Measurements from ENCODE around the gene ARL3.
"Not testable (repeated sequence)": the region's sequence is repeated elsewhere in the genome, so short reads cannot be mapped to it uniquely, and the experiment has no call there.

The ARL3 gene, protein sequence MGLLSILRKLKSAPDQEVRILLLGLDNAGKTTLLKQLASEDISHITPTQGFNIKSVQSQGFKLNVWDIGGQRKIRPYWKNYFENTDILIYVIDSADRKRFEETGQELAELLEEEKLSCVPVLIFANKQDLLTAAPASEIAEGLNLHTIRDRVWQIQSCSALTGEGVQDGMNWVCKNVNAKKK

DNA sequence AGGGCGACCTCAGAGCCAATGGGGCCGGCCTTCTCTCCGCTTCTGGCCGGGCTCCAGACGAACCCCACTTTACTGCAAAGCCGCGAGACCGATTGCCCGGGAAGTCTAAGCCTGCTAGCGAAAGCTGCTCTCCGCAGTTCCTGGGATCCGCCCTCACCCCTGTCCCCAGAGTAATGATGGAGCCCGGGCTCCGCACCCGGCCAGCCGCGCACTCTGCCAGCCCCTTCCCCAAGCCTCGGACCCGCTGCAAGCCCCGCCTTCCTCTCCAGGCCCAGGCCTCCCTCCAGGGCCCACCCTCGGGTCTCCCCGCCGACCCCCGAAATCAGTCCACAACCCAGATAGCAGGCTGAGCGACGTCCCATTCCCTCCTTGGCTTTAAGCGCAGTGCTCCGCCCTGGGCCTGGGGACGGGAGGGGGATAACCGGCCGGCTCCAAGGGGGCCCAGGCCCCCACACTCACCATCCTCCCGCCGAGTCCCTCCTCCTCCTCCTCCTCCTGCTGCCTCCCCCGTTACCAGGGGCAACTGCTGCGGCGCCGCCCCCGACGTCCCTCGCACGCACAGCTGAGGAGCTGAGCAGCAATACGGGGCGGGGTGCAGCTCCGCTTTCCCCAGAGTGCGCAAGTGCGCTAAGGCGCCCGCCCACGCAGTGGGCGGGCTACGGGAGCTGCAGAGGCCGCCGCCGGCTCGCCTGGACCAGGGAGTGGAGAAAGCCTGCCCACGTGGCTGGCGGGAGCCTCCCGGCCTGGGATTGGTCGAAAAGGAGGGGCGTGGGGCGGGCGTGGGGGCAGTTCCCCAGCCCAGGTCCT is at the start of gene ARL3:
Gene ARL3 (minus strand): TSS at position 584 of the 807 bp plus-strand sequence. CDS start 122 bp downstream, at position 462.
- peak; percentile 88 to 91 for DNase-seq

DNA sequence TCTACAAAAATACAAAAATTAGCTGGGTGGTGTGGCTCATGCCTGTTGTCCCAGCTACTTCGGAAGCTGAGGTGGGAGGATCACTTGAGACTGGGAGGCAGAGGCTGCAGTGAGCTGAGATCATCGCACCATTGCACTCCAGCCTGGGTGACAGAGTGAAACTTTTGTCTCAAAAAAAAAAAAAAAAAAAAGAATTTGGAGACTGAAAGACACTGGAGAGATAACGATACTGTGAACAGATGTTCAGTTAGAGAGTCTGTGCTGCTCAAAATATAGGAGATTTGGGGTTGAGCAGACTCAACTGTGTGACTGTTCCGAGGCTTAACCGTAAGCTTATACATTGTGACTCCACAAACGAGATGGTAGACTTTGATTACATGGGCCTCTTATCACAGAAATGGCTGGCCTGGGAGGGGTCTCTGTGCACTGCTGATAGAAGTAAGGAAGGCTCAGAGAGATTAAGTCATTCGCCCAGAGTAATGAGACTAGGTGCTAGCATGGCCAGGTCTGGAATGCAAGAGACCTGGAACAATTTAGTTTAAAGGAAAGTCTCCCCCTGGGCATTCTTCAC is 48.9 kb upstream of the ARL3 start:
- DNase-seq, result no peak

DNA sequence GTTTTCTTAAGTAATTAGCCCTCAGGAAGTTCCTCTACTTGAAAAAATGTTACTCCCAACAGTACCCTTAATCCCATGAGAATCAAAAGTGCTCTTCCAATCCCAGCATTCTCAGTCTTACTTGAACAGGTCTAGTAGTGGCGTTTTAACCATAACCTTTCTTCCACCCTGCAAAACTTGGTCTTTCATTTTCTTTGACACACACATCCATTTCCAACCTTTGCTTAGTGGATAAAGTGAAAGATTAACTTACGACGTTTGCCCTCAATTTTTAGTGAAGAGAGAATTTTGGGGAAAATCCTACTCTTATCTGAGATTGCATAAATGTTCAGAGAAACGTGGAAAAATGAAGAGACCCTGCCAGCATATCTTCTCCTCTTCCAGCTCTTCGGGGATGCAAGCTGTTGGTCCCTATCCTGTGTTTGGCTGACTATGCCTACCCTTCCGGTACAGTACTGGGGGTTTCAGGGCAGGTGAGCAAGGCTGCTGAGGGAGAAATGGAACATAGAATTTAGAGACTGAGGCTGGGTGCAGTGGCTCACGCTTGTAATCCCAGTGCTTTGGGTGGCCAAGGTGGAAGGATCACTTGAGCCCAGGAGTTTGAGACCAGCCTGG is 48.3 kb upstream of the ARL3 start:
- DNase-seq, result no peak

DNA sequence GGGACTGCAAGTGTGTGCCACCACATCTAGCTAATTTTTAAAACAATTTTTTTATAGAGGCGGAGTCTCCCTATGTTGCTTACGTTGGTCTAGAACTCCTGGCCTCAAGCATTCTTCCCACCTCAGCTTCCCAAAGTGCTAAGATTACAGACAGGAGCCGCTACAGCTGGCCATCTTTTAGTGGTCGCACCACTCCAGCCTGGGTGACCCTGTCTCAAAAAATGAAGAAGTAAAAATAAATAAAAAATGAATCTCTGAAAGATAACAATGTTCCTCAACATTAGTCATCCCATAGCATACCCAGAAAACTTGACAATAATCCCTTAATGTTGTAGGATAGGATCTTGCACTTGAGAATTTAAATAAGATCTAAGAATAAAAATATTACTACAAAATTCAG is 47.8 kb upstream of the ARL3 start:
- DNase-seq, result no peak

DNA sequence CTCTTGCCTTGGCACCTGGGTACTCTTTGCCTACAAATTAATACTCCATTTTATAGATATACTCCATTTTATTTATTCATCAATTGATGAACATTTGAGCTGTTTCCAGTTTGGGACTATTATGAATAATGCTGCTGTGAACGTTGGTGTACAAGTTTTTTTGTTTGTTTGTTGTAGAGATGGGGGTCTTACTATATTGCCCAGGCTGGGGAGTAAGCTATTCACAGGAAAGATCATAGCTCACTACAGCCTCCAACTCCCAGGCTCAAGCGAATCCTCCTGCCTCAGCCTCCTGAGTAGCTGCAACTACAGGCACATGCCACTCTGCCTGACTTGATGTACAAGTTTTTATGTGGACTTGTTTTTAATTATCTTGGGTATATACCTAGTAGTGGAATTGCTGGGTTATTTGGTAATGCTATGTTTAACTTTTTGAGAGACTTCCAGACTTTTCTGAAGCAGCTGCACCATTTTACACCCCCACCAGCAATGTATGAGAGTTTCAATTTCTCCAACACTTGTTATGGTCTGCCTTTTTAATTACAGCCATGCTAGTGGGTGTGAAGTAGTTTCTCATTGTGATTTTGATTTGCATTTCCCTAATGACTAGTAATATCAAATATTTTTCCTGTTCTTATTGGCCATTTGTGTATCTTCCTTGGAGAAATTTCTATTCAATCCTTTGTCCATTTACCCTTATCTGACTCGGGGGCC is 45.5 kb upstream of the ARL3 start:
- DNase-seq, result no peak

DNA sequence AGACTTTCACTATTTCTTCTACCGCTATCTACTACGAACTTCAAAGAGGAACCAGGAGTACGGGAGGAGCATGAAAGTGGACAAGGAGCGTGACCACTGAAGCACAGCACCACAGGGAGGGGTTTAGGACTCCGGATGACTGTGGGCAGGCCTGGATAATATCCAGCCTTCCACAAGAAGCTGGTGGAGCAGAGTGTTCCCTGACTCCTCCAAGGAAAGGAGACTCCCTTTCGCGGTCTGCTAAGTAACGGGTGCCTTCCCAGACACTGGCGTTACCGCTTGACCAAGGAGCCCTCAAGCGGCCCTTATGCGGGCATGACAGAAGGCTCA is 44.7 kb upstream of the ARL3 start:
- not testable (repeated sequence) for DNase-seq

DNA sequence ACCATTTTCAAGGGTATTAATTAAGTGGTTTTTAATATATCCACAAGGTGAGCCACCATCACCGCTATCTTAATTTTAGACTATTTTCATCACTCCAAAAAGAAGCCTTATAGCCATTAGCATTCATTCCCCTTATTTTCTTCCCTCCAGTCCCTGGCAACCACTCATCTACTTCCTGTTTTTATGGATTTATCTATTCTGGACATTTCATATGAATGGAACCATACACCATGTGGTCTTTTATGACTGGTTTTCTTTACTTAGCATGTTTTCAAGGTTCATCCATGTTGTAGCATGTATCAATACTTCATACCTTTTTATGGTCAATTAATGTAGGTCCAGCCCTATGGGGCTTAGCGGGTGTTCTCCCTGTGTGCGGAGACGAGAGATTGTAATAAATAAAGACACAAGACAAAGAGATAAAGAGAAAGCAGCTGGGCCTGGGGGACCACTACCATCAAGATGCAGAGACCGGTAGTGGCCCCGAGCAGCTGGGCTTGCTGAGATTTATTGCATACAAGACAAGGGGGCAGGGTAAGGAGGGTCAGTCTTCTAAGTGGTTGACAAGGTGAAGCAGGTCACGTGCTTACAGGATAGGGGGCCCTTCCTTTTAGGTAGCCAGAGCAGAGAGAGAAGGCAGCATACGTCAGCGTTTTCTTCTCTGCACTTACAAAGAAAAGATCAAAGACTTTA is 44.2 kb upstream of the ARL3 start:
- DNase-seq, result no peak

DNA sequence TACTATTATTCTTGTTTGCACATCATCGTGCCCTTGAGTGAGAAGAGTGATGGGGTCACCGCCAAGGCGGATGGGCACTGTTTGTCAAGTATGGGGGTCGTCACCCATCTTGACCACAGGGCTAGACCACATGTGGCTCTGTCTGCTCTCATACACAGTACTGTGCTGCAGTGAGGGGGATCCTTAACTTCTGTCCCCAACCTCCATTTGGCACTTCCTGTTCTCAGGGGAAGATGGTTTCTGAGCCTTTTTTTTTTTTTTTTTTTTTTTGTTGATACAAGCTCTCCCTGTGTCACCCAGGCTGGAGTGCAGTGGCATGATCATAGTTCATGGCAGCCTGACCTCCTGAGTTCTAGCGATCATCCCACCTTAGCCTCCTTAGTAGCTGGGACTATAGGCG is 43.1 kb upstream of the ARL3 start:
- DNase-seq, result no peak

DNA sequence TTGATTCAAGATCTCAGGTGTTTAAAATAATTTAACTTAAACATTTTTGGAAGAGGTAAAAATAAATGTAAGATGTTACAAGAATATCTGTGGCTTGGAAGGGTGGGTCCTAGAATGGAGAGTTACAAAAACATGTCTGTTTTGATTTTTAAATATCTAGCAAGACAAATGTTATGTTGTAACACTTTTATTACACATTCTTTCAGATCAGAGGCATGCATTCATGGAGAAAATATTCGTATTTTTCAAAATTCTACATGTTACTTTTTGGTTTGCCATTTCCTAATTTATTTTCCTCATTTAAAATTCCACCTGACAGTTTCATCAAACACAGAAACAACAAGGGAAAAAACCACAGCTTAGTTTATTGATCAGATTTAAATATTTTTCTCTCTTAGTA is 39.5 kb upstream of the ARL3 start:
- no peak for DNase-seq

DNA sequence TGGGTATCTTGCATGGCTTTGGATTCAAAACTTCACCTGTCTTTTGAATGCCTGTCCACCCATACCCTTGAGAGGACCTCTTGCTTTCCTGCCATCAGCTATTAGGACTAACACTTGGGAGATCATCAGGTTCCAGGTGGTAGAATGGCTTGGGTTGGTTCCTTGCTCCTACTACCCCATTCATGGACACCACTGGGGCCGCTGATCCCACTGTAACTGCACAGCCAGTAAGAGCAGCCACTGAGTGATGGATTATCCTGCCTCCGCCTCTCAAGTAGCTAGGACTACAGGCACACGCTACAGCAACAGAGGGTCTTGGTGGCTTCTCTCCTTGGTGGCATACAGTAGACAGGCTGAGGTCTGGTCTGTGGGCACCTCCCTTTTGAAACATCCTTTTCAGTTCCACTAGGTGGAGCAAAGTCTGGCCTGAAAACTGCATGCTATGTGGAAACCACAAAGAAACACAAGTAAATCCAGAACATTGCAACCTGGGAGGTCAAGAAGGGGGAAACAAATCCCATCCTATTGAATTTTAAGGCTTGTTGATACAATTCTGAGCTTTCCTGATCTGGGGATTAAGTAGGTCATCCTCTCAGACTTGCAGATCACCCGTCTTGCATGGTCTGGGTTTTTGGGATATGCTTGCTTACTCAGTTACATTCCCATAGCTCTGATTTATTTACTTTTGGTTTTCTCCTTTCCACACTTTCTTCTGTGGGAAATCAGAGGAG is 38.9 kb upstream of the ARL3 start:
- DNase-seq, result no peak

DNA sequence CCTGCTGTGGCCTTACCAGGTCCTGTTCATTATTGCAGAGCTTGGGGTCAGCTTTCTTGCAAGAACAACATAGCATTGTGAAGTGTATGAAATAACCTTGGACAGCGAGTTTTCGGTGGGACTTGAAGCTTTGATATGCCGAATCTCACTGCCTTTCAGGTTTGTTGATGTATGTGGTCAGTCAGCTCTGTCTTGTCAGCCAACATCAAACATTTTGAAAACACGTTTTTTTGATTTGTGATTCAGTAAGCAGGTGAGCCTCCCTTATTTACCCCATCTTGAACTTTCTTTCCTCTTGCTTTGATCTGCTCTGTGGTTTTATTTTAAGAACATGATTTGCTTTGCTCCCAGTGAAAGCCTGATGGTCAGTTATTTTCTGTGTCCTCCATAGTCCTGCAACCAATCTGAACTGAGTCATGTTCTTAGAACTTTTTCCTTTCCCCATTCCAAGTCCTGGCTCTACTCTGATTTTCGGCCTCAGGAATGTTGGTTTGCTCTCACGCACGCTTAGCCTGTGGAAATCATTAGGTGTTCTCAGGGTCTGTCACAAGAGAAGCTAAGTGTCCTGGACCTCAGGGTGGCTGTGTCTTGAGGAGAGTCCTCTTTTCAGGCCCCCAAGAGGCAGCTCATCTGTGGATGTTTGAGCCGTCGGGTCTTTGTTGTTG is 38.2 kb upstream of the ARL3 start:
- DNase-seq, result no peak

DNA sequence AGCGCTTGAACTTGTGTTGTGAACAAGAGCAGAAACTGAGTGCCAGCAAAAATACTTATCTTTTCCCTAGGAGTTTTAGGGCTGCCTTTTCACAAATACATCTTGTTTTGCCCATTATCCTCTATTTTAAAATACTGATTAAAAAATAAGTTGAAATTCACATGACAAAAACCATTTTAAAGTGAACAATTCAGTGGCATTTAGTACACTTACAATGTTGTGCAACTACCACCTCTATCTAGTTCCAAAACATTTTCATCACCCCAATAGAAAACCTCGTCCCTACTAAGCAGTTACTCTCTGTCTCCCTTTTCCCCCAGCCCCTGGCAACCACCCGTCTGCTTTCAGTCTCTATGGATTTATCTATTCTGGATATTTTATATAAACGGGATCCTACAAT is 31.0 kb upstream of the ARL3 start:
- no peak for DNase-seq

DNA sequence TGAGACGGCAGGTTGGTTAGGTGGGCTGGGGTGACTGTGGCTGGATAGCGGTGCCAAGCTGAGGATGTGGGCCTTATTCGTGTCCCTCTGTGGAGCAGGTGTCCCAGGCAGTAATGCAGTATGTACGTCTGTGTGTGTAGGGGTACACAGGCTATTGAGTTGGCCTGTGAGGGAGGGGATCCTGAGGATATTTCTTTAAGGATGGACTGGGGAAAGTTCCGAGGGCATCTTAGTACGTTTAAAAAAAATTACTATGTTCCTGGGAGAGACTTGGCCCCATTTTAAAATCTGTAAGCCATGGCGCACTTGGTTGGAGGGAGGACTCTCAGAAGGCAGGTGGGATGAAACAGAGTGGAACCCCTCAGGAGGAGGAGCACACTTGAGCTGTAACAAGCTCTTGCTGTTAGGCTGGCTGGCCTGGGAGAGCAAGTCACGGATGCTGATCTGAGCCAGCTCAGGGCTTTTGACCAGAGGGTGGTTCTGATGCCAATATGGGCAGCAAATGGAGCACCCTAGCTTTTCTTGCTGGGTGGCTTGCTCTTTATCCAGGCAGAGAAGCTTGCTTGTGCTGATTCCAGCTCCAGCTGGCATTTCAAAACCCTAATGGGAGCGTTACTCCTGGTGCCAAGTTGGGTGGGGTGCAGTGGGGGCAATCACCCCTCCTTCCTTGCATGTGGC is 30.3 kb upstream of the ARL3 start:
- DNase-seq, result no peak

DNA sequence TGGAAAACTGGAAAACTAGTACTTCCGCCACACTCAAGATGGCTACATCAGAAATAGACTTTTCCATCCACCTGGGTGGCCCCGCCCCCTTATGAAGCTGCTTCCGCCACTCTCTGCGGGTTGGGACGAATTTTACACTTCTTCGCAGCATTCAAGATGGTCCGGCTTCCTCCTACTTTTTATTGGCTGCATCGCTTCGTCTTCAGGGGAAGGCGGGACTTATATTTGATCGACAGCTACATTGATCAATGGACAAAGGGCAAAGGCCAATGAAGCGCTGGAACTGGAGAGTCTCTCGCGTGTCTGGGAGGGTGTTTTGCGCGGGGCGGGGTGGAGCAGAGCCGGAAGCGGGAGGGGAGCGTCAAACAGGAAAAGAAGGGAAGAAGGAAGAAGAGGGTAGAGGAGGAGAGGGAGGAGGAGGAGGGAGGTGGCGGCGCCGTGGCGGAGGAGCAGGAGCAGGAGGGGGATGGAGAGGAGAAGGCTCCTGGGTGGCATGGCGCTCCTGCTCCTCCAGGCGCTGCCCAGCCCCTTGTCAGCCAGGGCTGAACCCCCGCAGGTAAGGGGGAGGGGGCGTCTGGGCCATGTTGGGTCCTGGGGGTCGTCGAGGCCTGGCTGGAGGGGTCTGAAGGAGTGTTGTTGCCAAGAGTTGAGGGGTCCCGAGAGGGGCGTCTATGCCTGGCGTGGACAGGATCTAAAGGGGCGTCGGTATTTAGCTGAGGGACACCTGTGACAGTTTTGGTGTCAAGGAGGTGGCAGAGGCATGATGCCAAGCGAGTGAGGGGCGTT is 29.6 kb upstream of the ARL3 start, which contains the start of gene WBP1L:
Gene WBP1L (plus strand): TSS at position 361 of the 786 bp plus-strand sequence. CDS start 106 bp downstream, at position 467.
- DNase-seq, result peak; percentile 95 to 96

DNA sequence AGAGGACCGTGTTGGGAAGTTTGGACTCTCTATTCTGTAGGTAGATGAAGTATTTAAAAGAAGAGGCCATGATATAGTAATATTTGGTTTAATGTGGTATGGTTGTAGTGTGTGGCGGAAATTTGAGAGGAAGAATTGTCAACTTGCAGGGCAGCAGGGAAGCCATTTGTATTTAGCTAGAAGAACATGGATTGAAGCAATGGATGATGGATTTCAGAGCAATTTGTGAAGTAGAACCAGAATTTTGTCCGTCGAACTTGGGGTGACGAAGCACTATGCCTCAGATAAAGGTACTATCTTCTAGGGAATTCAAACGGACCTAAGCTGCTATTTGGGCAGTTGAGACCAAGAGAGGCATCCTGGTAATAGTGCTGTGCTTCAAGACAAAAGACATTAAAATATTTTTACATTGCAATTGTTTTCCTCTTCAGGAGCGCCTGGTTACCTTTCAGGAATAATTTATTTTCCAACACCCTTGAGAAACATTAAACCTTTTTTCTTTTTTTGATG is 28.9 kb upstream of the ARL3 start:
- DNase-seq, result no peak

DNA sequence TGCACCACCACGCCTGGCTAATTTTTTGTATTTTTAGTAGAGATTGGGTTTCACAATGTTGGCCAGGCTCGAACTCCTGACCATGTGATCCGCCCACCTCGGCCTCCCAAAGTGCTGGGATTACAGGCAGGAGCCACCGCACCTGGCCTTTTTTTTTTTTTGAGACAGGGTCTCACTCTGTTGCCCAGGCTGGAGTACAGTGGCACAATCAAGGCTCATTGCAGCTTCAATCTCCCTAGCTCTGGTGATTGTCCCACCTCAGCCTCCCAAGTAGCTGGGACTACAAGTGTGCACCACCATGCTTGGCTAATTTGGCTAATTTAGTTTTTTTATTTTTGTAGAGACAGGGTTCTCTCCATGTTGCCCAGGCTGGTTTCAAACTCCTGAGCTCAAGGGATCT is 28.1 kb upstream of the ARL3 start:
- DNase-seq, result not testable (repeated sequence)

DNA sequence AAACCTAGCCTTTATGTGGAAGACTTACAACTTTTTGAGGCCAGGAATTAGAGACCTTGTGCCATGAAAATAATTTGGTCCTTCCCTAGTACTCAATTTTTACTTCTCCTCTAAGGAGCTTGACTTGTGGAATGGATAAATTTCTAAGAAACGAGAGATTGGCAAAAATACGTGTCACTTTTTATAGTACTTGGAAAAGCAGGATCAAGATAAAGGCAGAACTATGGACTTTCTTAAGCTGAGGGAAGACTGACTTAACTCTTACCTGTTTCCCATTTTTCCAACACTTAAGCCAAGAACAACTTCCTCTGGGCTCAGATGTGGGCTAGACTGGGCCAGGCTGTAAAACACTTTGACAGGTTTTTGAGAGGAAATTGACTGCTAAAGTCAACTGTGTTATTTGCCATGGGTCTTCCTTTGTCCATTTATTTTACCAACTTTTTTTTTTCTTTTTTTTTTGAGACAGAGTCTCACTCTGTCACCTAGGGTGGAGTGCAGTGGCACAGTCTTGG is 27.6 kb upstream of the ARL3 start:
- DNase-seq, result no peak

DNA sequence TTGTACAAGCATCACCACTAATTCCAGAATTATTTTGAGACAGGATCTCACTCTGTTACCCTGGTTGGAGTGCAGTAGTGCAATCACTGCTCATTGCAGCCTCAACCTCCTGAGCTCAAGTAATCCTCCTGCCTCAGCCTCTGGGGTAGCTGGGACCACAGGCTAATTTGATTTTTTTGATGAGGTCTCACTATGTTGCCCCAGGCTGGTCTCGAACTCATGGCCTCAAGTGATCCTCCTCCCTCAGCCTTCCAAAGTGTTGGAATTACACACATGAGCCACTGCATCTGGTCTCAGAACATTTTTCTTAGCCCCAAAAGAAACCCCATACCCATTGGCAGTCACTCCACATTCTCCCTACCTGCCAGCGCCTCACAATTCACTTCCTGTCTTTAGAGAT is 26.0 kb upstream of the ARL3 start:
- no peak for DNase-seq

DNA sequence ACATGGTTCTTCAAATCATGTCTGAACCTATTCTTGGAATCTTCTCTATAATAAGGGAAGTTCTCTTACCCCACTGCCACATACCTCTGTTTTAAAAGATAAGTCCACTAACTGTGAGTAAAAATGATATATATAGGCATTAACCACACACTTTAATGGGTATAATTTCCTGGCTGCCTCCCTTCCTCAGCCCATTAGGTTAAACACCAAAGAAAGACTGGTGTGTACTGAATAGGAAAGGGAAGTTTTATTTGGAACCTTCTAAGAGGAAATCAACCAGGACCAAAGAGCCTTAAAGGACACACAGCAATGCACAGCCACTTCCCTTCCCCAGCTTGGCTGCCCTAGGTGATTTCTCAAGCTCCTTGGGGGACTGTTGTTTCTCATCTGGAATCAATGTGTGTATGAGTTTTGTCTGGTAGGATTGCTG is 24.5 kb upstream of the ARL3 start:
- DNase-seq, result no peak
